ENCODE measurements around the gene ZNF773.

DNA sequence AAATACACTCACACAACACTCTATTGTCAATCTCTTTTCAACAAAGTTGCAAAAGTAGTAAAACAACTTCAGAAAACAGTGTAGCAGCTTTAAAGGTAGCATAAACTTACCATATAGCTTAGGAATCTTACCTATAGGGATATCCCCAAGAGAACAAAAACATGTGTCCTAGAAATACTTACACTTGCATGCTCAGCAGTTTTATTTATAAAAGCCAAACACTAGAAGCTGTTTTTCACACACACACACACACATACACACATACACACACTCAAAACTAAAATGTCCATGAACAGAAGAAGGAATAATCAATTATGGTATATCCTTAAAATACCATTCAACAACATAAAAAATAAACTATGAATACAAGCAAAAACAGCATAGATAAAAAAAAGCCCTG, 11.7 kb downstream of the ZNF773 start:
- TF ChIP-seq, protein P1, sequence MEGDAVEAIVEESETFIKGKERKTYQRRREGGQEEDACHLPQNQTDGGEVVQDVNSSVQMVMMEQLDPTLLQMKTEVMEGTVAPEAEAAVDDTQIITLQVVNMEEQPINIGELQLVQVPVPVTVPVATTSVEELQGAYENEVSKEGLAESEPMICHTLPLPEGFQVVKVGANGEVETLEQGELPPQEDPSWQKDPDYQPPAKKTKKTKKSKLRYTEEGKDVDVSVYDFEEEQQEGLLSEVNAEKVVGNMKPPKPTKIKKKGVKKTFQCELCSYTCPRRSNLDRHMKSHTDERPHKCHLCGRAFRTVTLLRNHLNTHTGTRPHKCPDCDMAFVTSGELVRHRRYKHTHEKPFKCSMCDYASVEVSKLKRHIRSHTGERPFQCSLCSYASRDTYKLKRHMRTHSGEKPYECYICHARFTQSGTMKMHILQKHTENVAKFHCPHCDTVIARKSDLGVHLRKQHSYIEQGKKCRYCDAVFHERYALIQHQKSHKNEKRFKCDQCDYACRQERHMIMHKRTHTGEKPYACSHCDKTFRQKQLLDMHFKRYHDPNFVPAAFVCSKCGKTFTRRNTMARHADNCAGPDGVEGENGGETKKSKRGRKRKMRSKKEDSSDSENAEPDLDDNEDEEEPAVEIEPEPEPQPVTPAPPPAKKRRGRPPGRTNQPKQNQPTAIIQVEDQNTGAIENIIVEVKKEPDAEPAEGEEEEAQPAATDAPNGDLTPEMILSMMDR (IDR thresholded peaks at IDR 0.05) = no peak
- TF ChIP-seq POLR2A (IDR thresholded peaks at IDR 0.05) (no peak), POLR2AphosphoS5 (IDR thresholded peaks at IDR 0.05) (no peak)

All from stomach (tissue), 4 donors.